SK-N-MC (cell line): Measurements from ENCODE around the gene TIGD3.

Experiments used
- EZH2 ChIP-seq: fragments of 200-600 bp; sonication (generic); IDR thresholded peaks from one replicate; pipeline ENCODE4 v1.6.1; 2017; ENCODE audit warnings: antibody characterized with exemption
- POLR2AphosphoS5 ChIP-seq: IDR thresholded peaks from 2 replicates; pipeline ENCODE4 v1.6.1; 2012; ENCODE audit warnings: mild to moderate bottlenecking, low read depth, low read length, borderline replicate concordance

DNA sequence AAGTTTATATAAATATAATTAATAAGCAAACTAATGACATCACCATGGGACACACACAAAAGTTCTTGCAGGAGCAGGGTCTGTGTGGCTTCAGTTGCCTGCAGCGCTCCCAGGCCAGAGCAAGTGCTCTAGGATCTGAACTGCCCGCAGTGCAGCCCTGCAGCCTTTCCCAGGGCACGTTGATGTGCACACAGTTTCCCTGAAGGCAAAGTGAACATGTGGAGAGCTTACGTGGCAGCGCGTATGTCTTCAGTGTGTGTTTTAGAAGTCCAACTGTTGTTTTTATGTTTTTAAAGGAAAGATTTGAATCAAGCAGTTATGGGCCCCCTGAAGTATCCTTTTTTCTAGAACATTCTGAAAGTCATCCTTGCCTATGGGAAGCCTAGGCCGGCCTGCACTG, 1.2 kb upstream of the TIGD3 start:
- TF ChIP-seq EZH2 (no peak), POLR2AphosphoS5 (no peak)
